WTC11 (cell line): ENCODE data around the gene FHIP1A.
"Not testable (repeated sequence)": the region's sequence is repeated elsewhere in the genome, so short reads cannot be mapped to it uniquely, and the experiment has no call there.

Experiments used
- E2F4 ChIP-seq: sonication (generic); formaldehyde crosslinking; IDR thresholded peaks from 2 replicates; pipeline ENCODE4 v1.8.1; 2022; ENCODE audit warnings: low read depth, mild to moderate bottlenecking, moderate library complexity, missing genetic modification reagents, borderline replicate concordance
- JUN ChIP-seq: sonication (generic); formaldehyde crosslinking; IDR thresholded peaks from 2 replicates; pipeline ENCODE4 v1.8.0; 2023; ENCODE audit warnings: mild to moderate bottlenecking, missing genetic modification reagents
- ZNF263 ChIP-seq: sonication (generic); formaldehyde crosslinking; IDR thresholded peaks from 2 replicates; pipeline ENCODE4 v1.8.1; 2022; ENCODE audit warnings: low read depth, mild to moderate bottlenecking, moderate library complexity, missing genetic modification reagents
- TF ChIP-seq, protein P1 (sequence below): fragments of 200-600 bp; IDR thresholded peaks from 2 replicates; pipeline ENCODE4 v1.8.0; 2022; ENCODE audit warnings: antibody characterized with exemption
- TF ChIP-seq, protein P2 (sequence below): sonication (generic); formaldehyde crosslinking; IDR thresholded peaks from 2 replicates; pipeline ENCODE4 v1.8.1; 2022; ENCODE audit warnings: missing genetic modification reagents, borderline replicate concordance
- TF ChIP-seq, protein P3 (sequence below): sonication (generic); formaldehyde crosslinking; IDR thresholded peaks from 2 replicates; pipeline ENCODE4 v1.8.0; 2022; ENCODE audit warnings: mild to moderate bottlenecking, missing genetic modification reagents
- TF ChIP-seq, protein P4 (sequence below): sonication (generic); formaldehyde crosslinking; IDR thresholded peaks from 2 replicates; pipeline ENCODE4 v1.8.0; 2022; ENCODE audit warnings: mild to moderate bottlenecking, missing genetic modification reagents

- TF ChIP-seq, protein P1, sequence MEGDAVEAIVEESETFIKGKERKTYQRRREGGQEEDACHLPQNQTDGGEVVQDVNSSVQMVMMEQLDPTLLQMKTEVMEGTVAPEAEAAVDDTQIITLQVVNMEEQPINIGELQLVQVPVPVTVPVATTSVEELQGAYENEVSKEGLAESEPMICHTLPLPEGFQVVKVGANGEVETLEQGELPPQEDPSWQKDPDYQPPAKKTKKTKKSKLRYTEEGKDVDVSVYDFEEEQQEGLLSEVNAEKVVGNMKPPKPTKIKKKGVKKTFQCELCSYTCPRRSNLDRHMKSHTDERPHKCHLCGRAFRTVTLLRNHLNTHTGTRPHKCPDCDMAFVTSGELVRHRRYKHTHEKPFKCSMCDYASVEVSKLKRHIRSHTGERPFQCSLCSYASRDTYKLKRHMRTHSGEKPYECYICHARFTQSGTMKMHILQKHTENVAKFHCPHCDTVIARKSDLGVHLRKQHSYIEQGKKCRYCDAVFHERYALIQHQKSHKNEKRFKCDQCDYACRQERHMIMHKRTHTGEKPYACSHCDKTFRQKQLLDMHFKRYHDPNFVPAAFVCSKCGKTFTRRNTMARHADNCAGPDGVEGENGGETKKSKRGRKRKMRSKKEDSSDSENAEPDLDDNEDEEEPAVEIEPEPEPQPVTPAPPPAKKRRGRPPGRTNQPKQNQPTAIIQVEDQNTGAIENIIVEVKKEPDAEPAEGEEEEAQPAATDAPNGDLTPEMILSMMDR: not testable (repeated sequence)
- TF ChIP-seq E2F4 (CRISPR knock-in tag); JUN; ZNF263 (CRISPR knock-in tag): not testable (repeated sequence)
- TF ChIP-seq, protein P2, sequence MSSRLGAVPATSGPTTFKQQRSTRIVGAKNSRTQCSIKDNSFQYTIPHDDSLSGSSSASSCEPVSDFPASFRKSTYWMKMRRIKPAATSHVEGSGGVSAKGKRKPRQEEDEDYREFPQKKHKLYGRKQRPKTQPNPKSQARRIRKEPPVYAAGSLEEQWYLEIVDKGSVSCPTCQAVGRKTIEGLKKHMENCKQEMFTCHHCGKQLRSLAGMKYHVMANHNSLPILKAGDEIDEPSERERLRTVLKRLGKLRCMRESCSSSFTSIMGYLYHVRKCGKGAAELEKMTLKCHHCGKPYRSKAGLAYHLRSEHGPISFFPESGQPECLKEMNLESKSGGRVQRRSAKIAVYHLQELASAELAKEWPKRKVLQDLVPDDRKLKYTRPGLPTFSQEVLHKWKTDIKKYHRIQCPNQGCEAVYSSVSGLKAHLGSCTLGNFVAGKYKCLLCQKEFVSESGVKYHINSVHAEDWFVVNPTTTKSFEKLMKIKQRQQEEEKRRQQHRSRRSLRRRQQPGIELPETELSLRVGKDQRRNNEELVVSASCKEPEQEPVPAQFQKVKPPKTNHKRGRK (CRISPR knock-in tag): not testable (repeated sequence)
- TF ChIP-seq, protein P3, sequence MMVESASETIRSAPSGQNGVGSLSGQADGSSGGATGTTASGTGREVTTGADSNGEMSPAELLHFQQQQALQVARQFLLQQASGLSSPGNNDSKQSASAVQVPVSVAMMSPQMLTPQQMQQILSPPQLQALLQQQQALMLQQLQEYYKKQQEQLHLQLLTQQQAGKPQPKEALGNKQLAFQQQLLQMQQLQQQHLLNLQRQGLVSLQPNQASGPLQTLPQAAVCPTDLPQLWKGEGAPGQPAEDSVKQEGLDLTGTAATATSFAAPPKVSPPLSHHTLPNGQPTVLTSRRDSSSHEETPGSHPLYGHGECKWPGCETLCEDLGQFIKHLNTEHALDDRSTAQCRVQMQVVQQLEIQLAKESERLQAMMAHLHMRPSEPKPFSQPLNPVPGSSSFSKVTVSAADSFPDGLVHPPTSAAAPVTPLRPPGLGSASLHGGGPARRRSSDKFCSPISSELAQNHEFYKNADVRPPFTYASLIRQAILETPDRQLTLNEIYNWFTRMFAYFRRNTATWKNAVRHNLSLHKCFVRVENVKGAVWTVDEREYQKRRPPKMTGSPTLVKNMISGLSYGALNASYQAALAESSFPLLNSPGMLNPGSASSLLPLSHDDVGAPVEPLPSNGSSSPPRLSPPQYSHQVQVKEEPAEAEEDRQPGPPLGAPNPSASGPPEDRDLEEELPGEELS: not testable (repeated sequence)
- TF ChIP-seq, protein P4, sequence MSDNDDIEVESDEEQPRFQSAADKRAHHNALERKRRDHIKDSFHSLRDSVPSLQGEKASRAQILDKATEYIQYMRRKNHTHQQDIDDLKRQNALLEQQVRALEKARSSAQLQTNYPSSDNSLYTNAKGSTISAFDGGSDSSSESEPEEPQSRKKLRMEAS (CRISPR knock-in tag): not testable (repeated sequence)
Measured at GRCh38 chr4:151389799-151390198, 19.2 kb upstream of the FHIP1A start.
